OCI-LY3 (cell line): ENCODE data around the gene GSTCD.

Experiments
- CTCF ChIP-seq: fragments of 200-600, 300-600 bp; sonication (generic); IDR thresholded peaks from 2 replicates; pipeline ENCODE4 v1.5.1; 2014; ENCODE audit warnings: antibody characterized with exemption, low read length, low read depth
- EZH2phosphoT487 ChIP-seq: fragments of 200-600 bp; shearing (Covaris generic); IDR thresholded peaks from 2 replicates; pipeline ENCODE4 v1.6.1; 2018; ENCODE audit warnings: antibody characterized with exemption, mixed run types, low read depth

- TF ChIP-seq CTCF (no peak), EZH2phosphoT487 (no peak)
These were observed 135.4 kb downstream of the GSTCD start for GRCh38 chr4:105843941-105844340.
